ENCODE measurements around the gene CYP27C1. TPM values are rescaled to one million over a fixed set of nuclear protein-coding genes. Genes with fewer than 3 reads are reported as not detected.

Gene CYP27C1
- total RNA-seq, 2 experiments from 2014 or later = not detected

DNA sequence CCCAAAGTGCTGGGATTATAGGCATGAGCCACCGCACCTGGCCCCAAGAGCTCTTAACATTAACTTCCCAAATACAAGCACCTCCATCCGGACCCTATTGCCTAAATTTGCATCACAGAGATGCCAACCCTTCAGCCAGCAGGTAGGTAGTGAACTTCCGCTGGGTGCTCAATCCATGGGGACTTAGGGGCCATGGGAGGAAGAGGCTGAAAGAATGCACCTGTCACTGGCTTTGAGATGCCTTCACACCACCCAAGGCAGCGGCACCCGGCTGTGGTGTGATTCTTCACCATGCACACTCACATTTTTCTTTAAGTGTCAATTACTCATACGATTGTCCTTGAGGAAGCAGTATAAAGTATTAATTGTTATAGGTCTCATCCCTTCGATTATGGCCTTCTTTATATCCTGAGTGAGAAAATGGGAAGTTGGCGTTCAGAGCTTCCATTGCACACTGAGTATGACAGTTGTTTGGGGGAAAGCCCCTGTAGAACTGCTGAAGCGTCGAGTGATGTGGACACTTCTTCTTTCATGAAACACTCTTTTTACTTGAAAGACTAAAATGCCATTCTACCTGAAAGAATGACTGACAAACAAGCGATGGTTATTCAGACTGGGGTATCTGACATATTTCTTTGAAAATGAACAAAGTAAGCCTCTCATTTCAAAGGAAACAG, 61.3 kb downstream of the CYP27C1 start:
- no peak for DNase-seq
- H3K27me3 Mint-ChIP-seq = no peaks in the 10 kb centered on the region
- no peaks in the 10 kb centered on the region for H3K9me3 Mint-ChIP-seq
- H3K4me3 Mint-ChIP-seq = no peak overlapping the region
- no peak overlapping the region for H3K27ac Mint-ChIP-seq
- no peaks in the 10 kb centered on the region for H3K36me3 Mint-ChIP-seq
- no peaks in the 10 kb centered on the region for H3K4me1 Mint-ChIP-seq

DNA sequence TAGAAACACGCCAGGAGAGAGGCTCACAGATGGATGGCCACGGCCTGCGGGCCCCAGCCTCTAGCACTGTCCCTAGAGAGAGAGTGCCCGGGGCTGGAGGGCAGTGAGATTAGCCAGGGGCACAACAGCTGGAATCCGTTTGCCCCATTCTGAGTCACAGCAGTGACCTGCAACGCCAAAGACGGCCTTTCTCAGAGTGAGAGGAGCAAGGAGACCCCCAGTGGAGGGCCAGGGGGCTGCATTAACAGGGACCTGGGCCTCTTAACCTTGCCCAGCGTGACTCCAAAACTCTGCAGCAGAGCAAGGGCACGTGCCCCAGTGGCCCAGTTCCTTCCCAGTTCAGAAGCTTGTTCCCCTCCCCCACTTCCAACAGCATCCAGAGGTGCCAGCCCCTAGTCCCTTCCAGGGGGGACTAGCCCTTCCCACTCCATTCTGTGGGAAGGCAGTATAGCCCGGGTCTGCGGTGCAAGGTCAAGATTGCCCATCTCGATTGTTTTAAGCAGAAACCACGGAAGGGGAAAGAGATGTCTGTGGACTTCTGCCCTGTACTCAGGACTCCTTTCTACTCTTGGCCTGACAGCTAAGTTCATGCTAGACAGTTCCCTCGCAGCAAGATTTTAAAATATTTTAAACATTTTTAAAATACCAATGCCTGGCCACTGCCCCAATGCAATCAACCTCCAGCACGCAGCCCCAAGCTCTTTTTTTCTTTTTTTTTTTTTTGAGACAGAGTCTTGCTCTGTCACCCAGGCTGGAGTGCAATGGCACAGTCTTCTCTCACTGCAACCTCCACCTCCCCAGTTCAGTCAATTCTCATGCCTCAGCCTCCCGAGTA, 62.2 kb downstream of the CYP27C1 start:
- H3K27ac Mint-ChIP-seq = no peak overlapping the region
- no peaks in the 10 kb centered on the region for H3K27me3 Mint-ChIP-seq
- no peaks in the 10 kb centered on the region for H3K4me1 Mint-ChIP-seq
- H3K36me3 Mint-ChIP-seq = no peaks in the 10 kb centered on the region
- peak; percentile 5 for DNase-seq
- no peaks in the 10 kb centered on the region for H3K9me3 Mint-ChIP-seq
- H3K4me3 Mint-ChIP-seq = no peak overlapping the region

DNA sequence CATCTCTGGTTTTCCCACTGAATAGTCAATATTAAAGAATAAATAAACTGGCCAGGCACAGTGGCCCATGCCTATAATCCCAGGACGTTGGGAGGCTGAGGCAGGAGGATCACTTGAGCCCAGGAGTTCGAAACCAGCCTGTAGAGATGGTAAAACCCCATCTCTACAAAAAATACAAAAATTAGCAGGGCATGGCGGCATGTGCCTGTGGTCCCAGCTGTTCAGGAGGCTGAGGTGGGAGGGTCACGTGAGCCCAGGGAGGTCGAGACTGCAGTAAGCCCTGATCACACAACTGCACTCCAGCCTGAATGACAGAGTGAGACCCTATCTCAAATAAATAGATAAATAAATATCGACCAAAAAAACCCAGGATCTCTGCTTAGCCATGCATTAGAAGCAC, 63.0 kb downstream of the CYP27C1 start:
- no peaks in the 10 kb centered on the region for H3K27me3 Mint-ChIP-seq
- H3K4me1 Mint-ChIP-seq = no peaks in the 10 kb centered on the region

DNA sequence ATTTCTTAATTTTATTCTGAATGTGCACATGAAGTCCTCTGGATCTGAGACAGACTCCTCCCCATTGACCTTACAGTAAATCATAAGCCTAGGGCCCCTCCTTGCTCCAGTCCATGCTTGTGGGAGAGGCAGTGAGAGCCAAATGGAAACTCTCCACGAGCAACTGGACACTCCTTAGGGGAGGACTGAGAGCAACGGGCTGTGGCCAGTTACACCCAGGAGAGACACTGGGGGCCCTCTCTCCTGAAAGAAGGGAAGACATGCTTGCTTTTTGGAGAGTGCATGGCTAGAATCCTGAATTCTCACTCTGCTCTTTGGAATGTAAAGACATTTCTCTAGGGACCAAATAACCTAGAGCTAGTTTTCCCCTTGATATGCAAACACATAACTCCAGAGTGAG, 64.2 kb downstream of the CYP27C1 start:
- H3K4me1 Mint-ChIP-seq = no peaks in the 10 kb centered on the region
- no peak for DNase-seq
- H3K9me3 Mint-ChIP-seq = peaks cover 2% of the 10 kb centered on the region
- H3K27me3 Mint-ChIP-seq = no peaks in the 10 kb centered on the region
- H3K36me3 Mint-ChIP-seq = no peaks in the 10 kb centered on the region
- no peak overlapping the region for H3K27ac Mint-ChIP-seq
- no peak overlapping the region for H3K4me3 Mint-ChIP-seq

More for the DNA sequence above, 63.0 kb downstream of the CYP27C1 start:
- H3K36me3 Mint-ChIP-seq = no peaks in the 10 kb centered on the region
- no peak overlapping the region for H3K4me3 Mint-ChIP-seq
- DNase-seq = no peak
- H3K27ac Mint-ChIP-seq = no peak overlapping the region
- H3K9me3 Mint-ChIP-seq = no peaks in the 10 kb centered on the region

DNA sequence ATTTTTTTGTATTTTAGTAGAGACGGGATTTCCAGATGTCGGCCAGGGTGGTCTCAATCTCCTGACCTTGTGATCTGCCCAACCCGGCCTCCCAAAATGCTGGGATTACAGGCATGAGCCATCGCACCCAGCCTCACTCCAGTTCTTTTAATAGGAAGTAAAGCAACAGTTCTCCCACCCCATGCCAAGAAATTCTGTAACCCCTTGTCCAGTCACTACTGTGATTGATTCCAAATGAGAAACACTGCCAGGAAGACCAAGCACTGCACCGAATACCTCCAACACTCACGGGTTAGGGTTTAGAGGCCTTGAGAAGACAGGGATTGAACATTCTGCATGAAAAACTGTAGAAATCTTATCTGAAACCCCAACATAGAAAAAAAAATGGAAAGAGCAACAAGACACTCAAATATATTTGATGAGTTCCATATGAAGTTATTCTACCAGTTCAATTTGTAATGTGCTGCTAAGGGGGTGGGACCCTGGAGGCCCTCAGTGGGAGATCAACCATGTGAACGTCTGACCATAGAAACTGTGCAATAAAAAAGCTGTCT, 65.0 kb downstream of the CYP27C1 start:
- H3K27me3 Mint-ChIP-seq = no peaks in the 10 kb centered on the region
- H3K4me1 Mint-ChIP-seq = no peaks in the 10 kb centered on the region
- no peak for DNase-seq
- H3K4me3 Mint-ChIP-seq = no peak overlapping the region
- H3K36me3 Mint-ChIP-seq = no peaks in the 10 kb centered on the region
- peaks cover 4% of the 10 kb centered on the region for H3K9me3 Mint-ChIP-seq
- H3K27ac Mint-ChIP-seq = no peak overlapping the region

DNA sequence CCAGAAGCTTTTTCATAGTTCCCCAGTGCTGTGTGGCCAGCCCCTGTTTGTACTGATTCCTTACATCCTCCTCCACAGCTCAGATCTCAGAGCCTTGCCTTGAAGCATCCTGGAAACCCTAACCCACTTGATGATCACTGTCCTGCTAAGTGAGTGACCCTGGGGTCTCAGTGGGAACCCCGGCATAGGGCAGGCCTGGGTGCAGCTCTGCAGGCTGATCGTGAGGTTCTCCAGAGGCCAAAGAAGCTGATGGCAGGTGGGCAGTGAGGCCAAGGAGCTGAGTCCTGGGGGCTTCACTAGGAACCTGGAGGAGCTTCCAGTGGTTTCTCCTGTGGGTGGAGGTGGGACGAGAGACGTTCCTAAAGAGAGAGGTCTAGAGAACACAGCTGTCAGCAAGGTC, 65.7 kb downstream of the CYP27C1 start:
- Mint-ChIP-seq H3K4me1 (no peaks in the 10 kb centered on the region), H3K27ac (no peak overlapping the region), H3K4me3 (no peak overlapping the region), H3K9me3 (peaks cover 4% of the 10 kb centered on the region), H3K27me3 (no peaks in the 10 kb centered on the region), H3K36me3 (no peaks in the 10 kb centered on the region)
- DNase-seq = no peak

DNA sequence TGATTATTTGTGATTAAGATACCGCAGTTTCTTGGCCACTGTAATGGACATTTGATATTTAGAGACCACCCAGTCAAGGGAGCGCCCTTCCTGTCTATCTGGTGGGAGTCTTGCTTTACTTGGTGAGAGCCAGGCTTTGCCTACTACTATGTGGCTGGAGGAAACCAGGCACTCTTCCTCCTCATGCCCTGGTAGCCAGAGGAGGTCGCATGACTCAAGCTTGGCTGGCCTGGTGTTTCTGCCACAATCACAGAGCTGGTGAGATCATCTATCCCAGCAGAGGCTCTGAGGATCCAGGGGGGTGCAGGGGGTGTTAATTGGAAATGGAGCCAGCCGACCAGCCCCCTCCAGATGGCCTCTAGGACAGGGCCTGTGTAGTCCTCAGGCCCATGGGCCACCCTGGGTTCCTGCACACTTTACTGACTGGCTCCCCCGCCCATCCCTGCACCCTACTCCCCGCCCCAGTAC, 66.4 kb downstream of the CYP27C1 start:
- no peaks in the 10 kb centered on the region for H3K27me3 Mint-ChIP-seq
- H3K27ac Mint-ChIP-seq = no peak overlapping the region
- H3K9me3 Mint-ChIP-seq = peaks cover 4% of the 10 kb centered on the region
- no peak for DNase-seq
- H3K36me3 Mint-ChIP-seq = no peaks in the 10 kb centered on the region
- H3K4me3 Mint-ChIP-seq = no peak overlapping the region
- no peaks in the 10 kb centered on the region for H3K4me1 Mint-ChIP-seq

DNA sequence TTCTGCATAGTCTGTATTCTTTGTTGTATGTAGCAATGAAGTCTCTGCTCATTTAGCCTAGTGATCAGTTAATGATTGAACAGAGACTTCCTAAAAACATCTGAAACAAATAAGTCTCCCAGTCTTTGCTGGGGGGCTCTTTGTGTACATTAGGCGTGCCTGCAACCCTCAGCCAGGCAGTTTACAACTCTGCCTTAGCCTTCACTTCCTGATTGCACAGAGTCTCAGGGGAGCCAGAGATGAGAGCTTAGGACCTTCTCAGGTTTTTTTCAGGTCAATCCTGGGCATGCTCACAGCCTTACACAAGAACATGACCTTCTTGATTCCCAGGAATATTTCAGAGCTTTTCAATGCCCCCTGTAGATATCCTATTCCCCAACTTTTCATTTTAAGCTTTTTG, 69.1 kb downstream of the CYP27C1 start:
- no peak for DNase-seq
- H3K36me3 Mint-ChIP-seq = no peaks in the 10 kb centered on the region
- peaks cover 4% of the 10 kb centered on the region for H3K9me3 Mint-ChIP-seq
- no peaks in the 10 kb centered on the region for H3K27me3 Mint-ChIP-seq
- no peak overlapping the region for H3K27ac Mint-ChIP-seq
- no peaks in the 10 kb centered on the region for H3K4me1 Mint-ChIP-seq
- H3K4me3 Mint-ChIP-seq = no peak overlapping the region

DNA sequence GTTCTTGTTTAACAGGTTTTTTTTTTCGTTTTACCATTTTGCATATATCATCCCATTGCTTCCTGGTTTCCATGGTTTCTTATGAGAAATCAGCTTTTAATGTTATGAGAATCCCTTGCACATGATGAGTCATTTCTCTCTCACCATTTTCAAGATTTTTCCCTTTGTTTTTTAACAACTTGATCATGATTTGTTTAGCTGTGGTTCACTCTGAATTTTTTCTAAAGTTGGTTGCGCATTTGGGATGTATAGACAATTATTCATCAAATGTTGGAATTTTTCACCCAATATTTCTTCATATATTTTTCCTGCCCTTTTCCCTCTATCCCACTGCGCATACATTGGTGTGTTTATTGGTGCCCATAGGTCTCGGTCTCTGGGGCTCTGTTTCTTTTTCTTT, 70.7 kb downstream of the CYP27C1 start:
- Mint-ChIP-seq H3K36me3 (no peaks in the 10 kb centered on the region), H3K4me3 (no peak overlapping the region), H3K9me3 (peaks cover 4% of the 10 kb centered on the region), H3K27ac (no peak overlapping the region), H3K4me1 (no peaks in the 10 kb centered on the region), H3K27me3 (no peaks in the 10 kb centered on the region)
- DNase-seq = no peak

DNA sequence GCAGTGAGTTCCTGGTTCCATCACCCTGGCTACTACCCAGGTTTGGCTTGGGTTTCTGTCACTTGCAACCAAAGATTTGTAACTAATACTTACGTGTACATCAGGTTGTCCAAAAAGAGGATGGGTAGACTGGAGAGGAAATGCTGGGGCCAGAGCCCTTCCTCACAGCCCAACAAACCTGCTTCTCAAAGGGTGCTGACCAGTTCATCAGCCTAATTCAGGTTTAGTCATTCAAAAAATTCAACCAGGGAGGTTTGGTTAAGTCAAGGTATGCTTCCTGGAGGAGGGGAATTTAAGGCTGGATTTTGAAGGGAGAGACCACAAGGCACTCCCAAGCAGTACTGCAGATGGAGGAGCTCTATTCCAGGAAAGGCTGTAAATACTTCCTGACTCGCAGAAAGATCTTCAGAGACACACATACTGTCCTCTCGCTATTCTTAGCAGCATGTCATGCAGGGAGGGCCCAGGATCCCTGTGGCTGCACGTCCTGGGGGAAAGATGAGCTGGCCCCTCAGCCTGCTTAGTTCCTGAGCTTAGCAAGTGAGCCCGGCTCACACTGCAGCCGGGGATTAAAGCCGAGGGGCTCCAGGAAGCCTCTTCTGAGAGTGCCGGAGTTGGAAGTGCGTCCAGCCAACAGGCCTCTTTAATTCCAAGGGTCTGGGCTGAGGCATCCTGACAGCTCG, 73.1 kb downstream of the CYP27C1 start:
- Mint-ChIP-seq H3K9me3 (peaks cover 4% of the 10 kb centered on the region), H3K27ac (no peak overlapping the region), H3K27me3 (no peaks in the 10 kb centered on the region), H3K36me3 (no peaks in the 10 kb centered on the region), H3K4me1 (no peaks in the 10 kb centered on the region), H3K4me3 (no peak overlapping the region)
- no peak for DNase-seq

DNA sequence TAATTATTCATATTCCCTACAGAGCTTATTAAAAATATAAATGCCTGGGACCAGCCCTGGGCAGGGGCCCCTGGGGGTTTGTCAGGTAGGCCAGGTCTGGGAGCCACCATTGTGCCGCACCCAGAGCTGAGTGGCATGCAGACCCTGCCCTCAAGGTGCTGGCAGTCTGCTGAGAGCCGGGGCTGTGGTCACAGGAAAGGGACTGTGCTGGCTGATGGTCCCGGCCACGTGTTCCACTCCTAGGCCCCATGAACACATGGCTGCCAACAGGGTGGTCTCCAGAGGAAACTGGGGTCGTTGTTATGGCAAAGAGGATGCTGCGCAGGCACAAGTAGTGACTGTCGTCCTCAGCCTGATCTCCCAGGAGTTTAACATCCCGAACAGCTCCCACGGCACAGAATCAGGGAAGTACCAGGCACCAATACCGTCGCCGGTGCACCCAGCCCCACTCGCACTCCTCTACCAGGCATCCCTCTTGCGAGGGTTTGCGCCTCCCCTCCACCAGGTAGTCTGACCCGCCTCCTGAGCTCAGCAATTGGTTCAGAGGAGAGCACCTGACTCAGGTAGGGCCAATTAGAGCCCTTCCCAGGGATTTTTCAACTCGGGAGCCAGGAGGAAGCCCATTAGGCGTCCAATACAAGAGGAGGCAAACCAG, 73.9 kb downstream of the CYP27C1 start:
- Mint-ChIP-seq H3K36me3 (no peaks in the 10 kb centered on the region), H3K27ac (no peak overlapping the region), H3K4me1 (no peaks in the 10 kb centered on the region), H3K27me3 (no peaks in the 10 kb centered on the region), H3K4me3 (no peak overlapping the region), H3K9me3 (peaks cover 2% of the 10 kb centered on the region)
- DNase-seq = no peak

DNA sequence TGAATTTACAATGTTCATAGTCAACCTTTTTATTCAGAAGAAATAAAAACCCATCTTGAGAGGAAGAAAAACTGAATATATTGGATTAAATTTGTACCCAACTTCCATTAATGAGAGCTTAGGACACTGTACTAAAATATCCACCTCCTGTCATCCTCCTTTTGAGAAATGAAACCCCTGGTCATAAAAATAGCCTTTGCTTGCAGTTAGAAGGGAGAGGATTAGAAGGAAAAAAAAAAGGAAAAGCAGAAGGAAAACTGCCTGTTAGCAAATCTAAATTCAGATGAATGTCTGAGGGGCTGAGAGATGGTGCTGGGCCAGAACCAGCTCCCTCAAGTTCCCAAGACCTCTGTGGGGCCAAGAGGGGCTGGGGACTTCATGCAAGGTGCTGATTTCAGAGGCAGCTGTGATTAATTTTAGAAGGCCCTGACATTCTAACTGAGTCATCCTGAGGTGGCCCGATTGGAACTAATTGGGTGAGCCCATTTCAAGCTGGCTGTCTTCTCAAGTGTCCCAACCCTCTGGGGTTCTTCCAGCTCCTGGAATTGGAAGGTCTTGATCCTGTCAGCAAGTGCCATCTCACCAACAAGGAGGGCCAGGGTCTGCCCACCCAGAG, 74.7 kb downstream of the CYP27C1 start:
- Mint-ChIP-seq H3K27ac (no peak overlapping the region), H3K4me1 (no peaks in the 10 kb centered on the region), H3K4me3 (no peak overlapping the region), H3K9me3 (no peaks in the 10 kb centered on the region), H3K36me3 (no peaks in the 10 kb centered on the region), H3K27me3 (no peaks in the 10 kb centered on the region)
- no peak for DNase-seq

DNA sequence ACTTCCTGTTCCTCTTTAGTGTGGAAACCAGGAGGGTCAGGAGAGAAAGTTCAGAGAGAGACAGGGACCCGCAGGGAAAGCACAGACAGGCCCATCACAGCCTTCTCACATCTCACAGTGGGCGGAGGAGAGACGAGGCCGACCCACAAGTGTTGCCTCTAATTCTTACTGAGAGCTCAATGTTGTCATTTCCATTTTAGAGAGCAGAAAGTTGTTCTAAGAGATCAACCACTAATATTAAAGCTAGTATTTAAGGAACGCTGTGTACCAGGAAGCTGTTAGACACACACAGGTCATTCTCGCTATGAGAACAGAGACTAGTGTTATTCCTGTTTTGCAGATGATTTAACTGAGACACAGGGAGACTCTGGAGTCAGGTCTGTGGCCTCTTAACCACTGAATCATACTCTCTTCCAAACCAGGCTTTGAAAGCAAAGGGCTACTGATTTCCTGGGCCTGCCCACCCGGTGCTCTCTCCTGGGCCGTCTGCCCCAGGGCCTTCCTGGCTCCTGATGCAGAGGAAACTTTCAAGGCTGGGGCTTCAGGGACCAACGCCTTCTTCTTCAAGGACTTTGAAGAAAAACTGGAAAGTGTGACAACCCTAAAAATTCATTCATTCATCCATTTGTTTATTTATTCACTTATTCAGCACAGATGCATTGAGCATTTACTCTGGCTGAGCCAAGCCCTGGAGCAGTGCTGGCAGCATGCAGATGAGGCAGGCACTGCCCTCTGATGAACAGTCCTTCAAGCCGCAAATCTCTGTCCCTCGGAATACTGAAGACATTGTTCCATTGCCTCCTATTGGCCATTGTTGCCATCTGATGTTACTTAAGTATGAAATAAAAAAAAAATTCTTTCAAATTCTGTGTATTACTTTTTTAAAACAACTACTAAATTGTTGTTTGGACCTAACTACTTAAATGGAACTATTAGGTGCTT, 76.0 kb downstream of the CYP27C1 start:
- Mint-ChIP-seq H3K4me1 (no peaks in the 10 kb centered on the region), H3K9me3 (no peaks in the 10 kb centered on the region), H3K36me3 (no peaks in the 10 kb centered on the region), H3K27ac (no peak overlapping the region), H3K4me3 (no peak overlapping the region), H3K27me3 (no peaks in the 10 kb centered on the region)
- DNase-seq = no peak
